AG04450 (cell line): ENCODE data around the gene GSG1L. TPM values are rescaled to one million over a fixed set of nuclear protein-coding genes. Genes with fewer than 3 reads are reported as not detected.

Experiments
- CTCF ChIA-PET: fragments of 300-600, 350-600 bp; formaldehyde crosslinking; extraction: SDS; loops from one replicate; lab custom pipeline; 2022; ENCODE audit warnings: antibody characterized with exemption, inconsistent platforms; lab: Charles Lee
- POLR2A ChIA-PET: fragments of 350-600 bp; formaldehyde crosslinking; extraction: SDS; loops from one replicate; lab custom pipeline; 2021; ENCODE audit warnings: antibody characterized with exemption, inconsistent platforms; lab: Yijun Ruan, JAX
- DNase-seq: peaks from one replicate; pipeline ENCODE4 v3.0.0-alpha.2; 2011; ENCODE audit warnings: low read depth, low spot score
- H3K27ac ChIP-seq: one replicate; pipeline ENCODE4 v1.5.1; 2012; ENCODE audit warnings: low read depth, low read length, control low read depth
- H3K27me3 ChIP-seq: one replicate; pipeline ENCODE4 v1.6.0; 2012; ENCODE audit warnings: low read length; ENCODE audit not compliant: control insufficient read depth, insufficient read depth
- H3K4me3 ChIP-seq: 2 replicates; pipeline ENCODE4 v1.5.1; 2011; ENCODE audit warnings: mild to moderate bottlenecking, low read depth, low read length, control low read depth
- H3K9me3 ChIP-seq: 2 replicates; pipeline ENCODE4 v1.5.1; 2012; ENCODE audit warnings: low read length; ENCODE audit not compliant: control insufficient read depth, insufficient read depth
- CTCF ChIP-seq: IDR thresholded peaks from 2 replicates; pipeline ENCODE4 v1.5.1; 2011; ENCODE audit warnings: low read depth, low read length, control low read depth, inconsistent platforms
- polyA plus RNA-seq: library from polyadenylated mRNA; depleted of rRNA; stranded (reverse); fragments of >200 nt; gene quantifications from 2 replicates; pipeline ENCODE4 v1.2.3, GENCODE V29; 2011

Gene GSG1L
- polyA plus RNA-seq, 1 experiment = not detected

GRCh38 chr16:27751676-27752075 is 311.8 kb downstream of the GSG1L start:
- Histone ChIP-seq H3K9me3 (no peaks in the 10 kb centered on the region; the same call in 1 of the 2 replicates), H3K27ac (no peak overlapping the region), H3K27me3 (no peaks in the 10 kb centered on the region), H3K4me3 (no peak overlapping the region)
- ChIA-PET POLR2A (no interaction called here), CTCF (no interaction called here)
- TF ChIP-seq CTCF = no peak
- DNase-seq = no peak

GRCh38 chr16:27751233-27751632 is 312.3 kb downstream of the GSG1L start:
- H3K27ac ChIP-seq = no peak overlapping the region
- no peak for DNase-seq
- TF ChIP-seq CTCF = no peak
- ChIA-PET POLR2A (no interaction called here), CTCF (interaction anchor here (0.6 kb wide), 1 partner anchor 176 kb away, joined by 4 read pairs; no protein-coding TSS in a partner anchor)
- no peak overlapping the region for H3K4me3 ChIP-seq
- H3K9me3 ChIP-seq = no peaks in the 10 kb centered on the region; the same call in 1 of the 2 replicates
- no peaks in the 10 kb centered on the region for H3K27me3 ChIP-seq

GRCh38 chr16:27749946-27750345 is 313.6 kb downstream of the GSG1L start:
- no peak for TF ChIP-seq CTCF
- H3K27me3 ChIP-seq = no peaks in the 10 kb centered on the region
- no peak for DNase-seq
- POLR2A ChIA-PET = interaction anchor here (0.7 kb wide), 1 partner anchor 11 kb away, joined by 7 read pairs; no protein-coding TSS in a partner anchor
- H3K4me3 ChIP-seq = no peak overlapping the region
- no peaks in the 10 kb centered on the region; the same call in none of the 2 replicates for H3K9me3 ChIP-seq
- CTCF ChIA-PET = interaction anchor here (0.7 to 1.6 kb wide), 2 partner anchors 29 to 30 kb away, joined by 4 read pairs; no protein-coding TSS in a partner anchor
- H3K27ac ChIP-seq = no peak overlapping the region

GRCh38 chr16:27749547-27749875 is 314.0 kb downstream of the GSG1L start:
- TF ChIP-seq CTCF = no peak
- H3K4me3 ChIP-seq = no peak overlapping the region
- H3K9me3 ChIP-seq = peaks cover 2% of the 10 kb centered on the region
- CTCF ChIA-PET = interaction anchor here (0.8 to 1.6 kb wide), 2 partner anchors 11 to 29 kb away, joined by 3 to 4 read pairs; no protein-coding TSS in a partner anchor
- peak overlapping the region; percentile 68 for H3K27ac ChIP-seq
- H3K27me3 ChIP-seq = no peaks in the 10 kb centered on the region
- no peak for DNase-seq
- POLR2A ChIA-PET = no interaction called here

GRCh38 chr16:27748868-27749546 is 314.5 kb downstream of the GSG1L start:
- Histone ChIP-seq H3K27ac (peak overlapping the region; percentile 68), H3K4me3 (no peak overlapping the region), H3K27me3 (no peaks in the 10 kb centered on the region), H3K9me3 (peaks cover 5% of the 10 kb centered on the region)
- peak; percentile 14; the same call in 1 of the 2 replicates for TF ChIP-seq CTCF
- ChIA-PET POLR2A (no interaction called here), CTCF (interaction anchor here (0.8 to 1.6 kb wide), 2 partner anchors 11 to 28 kb away, joined by 3 to 4 read pairs; no protein-coding TSS in a partner anchor)
- peak; percentile 39 for DNase-seq
